RWPE2 (cell line): Measurements from ENCODE around the gene USP49.

ENCODE experiments used
- ATAC-seq: fragments of 200-7000 bp; cut with Tn5 transposase; 3 replicates; pipeline ENCODE4 v1.9.1; 2021; ENCODE audit warnings: low read depth
- DNase-seq: peaks from one replicate; pipeline ENCODE4 v3.0.0-alpha.2; 2020; ENCODE audit warnings: low spot score
- H3K27ac ChIP-seq: fragments of 450-650 bp; 2 replicates; pipeline ENCODE4 v1.5.1; 2017; ENCODE audit warnings: mild to moderate bottlenecking; ENCODE audit not compliant: poor library complexity, severe bottlenecking
- H3K27me3 ChIP-seq: fragments of 250-450 bp; sonication (Bioruptor Pico); 2 replicates; pipeline ENCODE4 v1.5.1; 2021; ENCODE audit warnings: mild to moderate bottlenecking, moderate library complexity; ENCODE audit not compliant: insufficient read depth, poor library complexity, severe bottlenecking
- H3K36me3 ChIP-seq: fragments of 250-450 bp; sonication (Bioruptor Pico); 2 replicates; pipeline ENCODE4 v1.5.1; 2020; ENCODE audit warnings: low read depth, mild to moderate bottlenecking, moderate library complexity
- H3K4me1 ChIP-seq: fragments of 250-450 bp; sonication (Bioruptor Pico); 2 replicates; pipeline ENCODE4 v1.5.1; 2021; ENCODE audit warnings: mild to moderate bottlenecking, moderate library complexity; ENCODE audit not compliant: insufficient read depth, poor library complexity, severe bottlenecking
- H3K4me3 ChIP-seq: fragments of 250-450 bp; sonication (Bioruptor Pico); 2 replicates; pipeline ENCODE4 v1.5.1; 2021; ENCODE audit warnings: mild to moderate bottlenecking, moderate library complexity; ENCODE audit not compliant: severe bottlenecking
- H3K9me3 ChIP-seq: fragments of 250-450 bp; sonication (Bioruptor Pico); 2 replicates; pipeline ENCODE4 v1.5.1; 2021; ENCODE audit warnings: mild to moderate bottlenecking, moderate library complexity; ENCODE audit not compliant: severe bottlenecking
- CTCF ChIP-seq: fragments of 450-650 bp; IDR thresholded peaks from one replicate; pipeline ENCODE4 v1.5.1; 2017; ENCODE audit warnings: mild to moderate bottlenecking, moderate library complexity; ENCODE audit not compliant: poor library complexity, severe bottlenecking

USP49 gene

GRCh38 chr6:41757931-41758640, 137.1 kb downstream of the USP49 start:
- H3K36me3 ChIP-seq, result no peaks in the 10 kb centered on the region
- no peak overlapping the region for H3K4me3 ChIP-seq
- H3K27ac ChIP-seq, result no peak overlapping the region
- no peak for TF ChIP-seq CTCF
- H3K27me3 ChIP-seq, result no peaks in the 10 kb centered on the region
- no peaks in the 10 kb centered on the region for H3K9me3 ChIP-seq
- H3K4me1 ChIP-seq, result no peaks in the 10 kb centered on the region
- DNase-seq (no peak), ATAC-seq (no peak)

GRCh38 chr6:41757271-41757670, 137.9 kb downstream of the USP49 start:
- DNase-seq, result no peak
- Histone ChIP-seq H3K36me3 (no peaks in the 10 kb centered on the region), H3K4me3 (no peak overlapping the region), H3K4me1 (no peaks in the 10 kb centered on the region), H3K27ac (no peak overlapping the region), H3K9me3 (no peaks in the 10 kb centered on the region), H3K27me3 (no peaks in the 10 kb centered on the region)
- no peak for TF ChIP-seq CTCF
- no peak for ATAC-seq

DNA sequence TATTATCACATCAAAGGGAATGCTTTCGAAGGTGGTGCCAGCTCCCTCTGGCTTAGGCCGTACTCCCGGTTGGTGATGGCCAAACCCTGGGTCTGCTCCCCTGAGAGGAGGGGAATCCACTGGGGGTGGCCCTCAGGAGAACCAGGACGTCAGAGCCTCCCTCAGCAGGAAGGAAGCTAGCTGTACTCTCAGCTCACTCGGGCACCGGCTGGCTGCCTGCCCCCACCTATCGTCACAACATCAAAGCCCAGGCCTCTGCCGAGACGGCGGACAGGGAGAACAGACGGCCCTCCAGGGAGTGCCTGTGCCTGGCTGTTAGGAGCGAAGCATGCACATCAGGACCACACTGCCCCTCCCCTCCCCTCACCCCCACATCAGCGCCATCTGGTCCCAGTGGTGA, 138.8 kb downstream of the USP49 start:
- no peak for ATAC-seq
- H3K36me3 ChIP-seq, result no peaks in the 10 kb centered on the region
- H3K4me1 ChIP-seq, result no peaks in the 10 kb centered on the region
- H3K9me3 ChIP-seq, result no peaks in the 10 kb centered on the region
- TF ChIP-seq CTCF, result no peak
- H3K27me3 ChIP-seq, result no peaks in the 10 kb centered on the region
- H3K27ac ChIP-seq, result no peak overlapping the region
- H3K4me3 ChIP-seq, result no peak overlapping the region
- DNase-seq, result no peak

DNA sequence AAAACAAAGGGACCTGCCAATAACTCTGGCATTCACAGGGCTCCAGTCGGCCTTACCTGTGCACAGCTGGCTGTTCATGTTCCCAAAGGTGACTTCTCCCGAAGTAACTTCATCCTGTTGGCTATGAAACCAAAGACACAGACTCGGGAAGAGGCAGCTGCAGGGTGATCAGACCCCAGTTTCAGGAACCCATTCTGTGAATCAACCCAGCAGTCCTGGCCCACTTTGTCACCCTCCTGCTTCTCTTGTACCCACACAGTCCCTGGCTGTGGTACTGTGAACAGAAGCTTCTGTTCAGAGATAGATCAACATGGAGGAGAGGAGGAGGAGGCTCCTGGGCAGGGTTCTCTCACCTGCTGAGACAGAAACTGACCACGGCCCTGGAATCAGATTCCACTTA, 139.3 kb downstream of the USP49 start:
- no peak overlapping the region for H3K27ac ChIP-seq
- H3K9me3 ChIP-seq, result no peaks in the 10 kb centered on the region
- no peak for TF ChIP-seq CTCF
- H3K27me3 ChIP-seq, result no peaks in the 10 kb centered on the region
- ATAC-seq, result no peak
- no peaks in the 10 kb centered on the region for H3K4me1 ChIP-seq
- no peak for DNase-seq
- H3K4me3 ChIP-seq, result no peak overlapping the region
- no peaks in the 10 kb centered on the region for H3K36me3 ChIP-seq

- ATAC-seq, result no peak
Measured at GRCh38 chr6:41750374-41750773, 144.8 kb downstream of the USP49 start.

More at GRCh38 chr6:41750374-41750773, 144.8 kb downstream of the USP49 start:
- no peak for TF ChIP-seq CTCF
- Histone ChIP-seq H3K9me3 (no peaks in the 10 kb centered on the region), H3K4me1 (peaks cover 3% of the 10 kb centered on the region), H3K36me3 (no peaks in the 10 kb centered on the region), H3K27me3 (no peaks in the 10 kb centered on the region), H3K4me3 (no peak overlapping the region), H3K27ac (no peak overlapping the region)
- DNase-seq, result no peak
